Keratinocyte (primary cell): ENCODE data around the gene BORCS8.

ENCODE experiments used
- EZH2 ChIP-seq: IDR thresholded peaks from one replicate; pipeline ENCODE4 v1.6.1; 2012; ENCODE audit warnings: inconsistent platforms, mild to moderate bottlenecking, low read length, moderate library complexity
- TF ChIP-seq, protein P1 (sequence below), 3 experiments: IDR thresholded peaks in 1 of 3; conservative IDR thresholded peaks in 1 of 3; optimal IDR thresholded peaks in 1 of 3; 2 replicates in 2 of 3; 3 replicates in 1 of 3; pipeline versions ENCODE3 to v1.5.1; 2011; ENCODE audit warnings: low read length in 3 of 3, mild to moderate bottlenecking in 3 of 3, moderate library complexity in 2 of 3, control low read depth in 1 of 3, inconsistent platforms in 1 of 3; ENCODE audit not compliant: insufficient read depth in 2 of 3; ENCODE audit errors: extremely low read depth in 1 of 3

DNA sequence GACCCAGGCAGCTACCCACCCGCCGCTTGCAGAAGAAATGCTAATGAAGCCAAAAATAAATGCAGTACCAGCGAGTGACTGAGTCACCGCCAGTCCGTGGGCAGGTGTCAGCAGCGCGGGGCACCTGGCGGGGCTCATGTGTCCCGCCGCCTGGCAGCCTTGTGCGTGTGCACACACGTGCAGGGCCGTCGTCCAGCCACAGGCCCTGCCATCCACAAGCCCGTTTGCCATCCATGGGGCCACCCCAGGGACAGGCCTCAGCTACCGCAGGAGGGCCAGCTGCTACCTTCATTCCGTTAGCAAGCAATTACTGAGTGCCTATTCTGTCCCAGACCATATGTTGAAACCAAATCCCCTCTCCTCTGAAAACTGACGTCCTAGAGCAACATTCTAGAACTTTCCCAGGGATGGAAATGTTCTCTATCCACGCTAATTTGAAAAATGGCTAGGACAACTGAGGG, 40.3 kb upstream of the BORCS8 start:
- TF ChIP-seq, protein P1, sequence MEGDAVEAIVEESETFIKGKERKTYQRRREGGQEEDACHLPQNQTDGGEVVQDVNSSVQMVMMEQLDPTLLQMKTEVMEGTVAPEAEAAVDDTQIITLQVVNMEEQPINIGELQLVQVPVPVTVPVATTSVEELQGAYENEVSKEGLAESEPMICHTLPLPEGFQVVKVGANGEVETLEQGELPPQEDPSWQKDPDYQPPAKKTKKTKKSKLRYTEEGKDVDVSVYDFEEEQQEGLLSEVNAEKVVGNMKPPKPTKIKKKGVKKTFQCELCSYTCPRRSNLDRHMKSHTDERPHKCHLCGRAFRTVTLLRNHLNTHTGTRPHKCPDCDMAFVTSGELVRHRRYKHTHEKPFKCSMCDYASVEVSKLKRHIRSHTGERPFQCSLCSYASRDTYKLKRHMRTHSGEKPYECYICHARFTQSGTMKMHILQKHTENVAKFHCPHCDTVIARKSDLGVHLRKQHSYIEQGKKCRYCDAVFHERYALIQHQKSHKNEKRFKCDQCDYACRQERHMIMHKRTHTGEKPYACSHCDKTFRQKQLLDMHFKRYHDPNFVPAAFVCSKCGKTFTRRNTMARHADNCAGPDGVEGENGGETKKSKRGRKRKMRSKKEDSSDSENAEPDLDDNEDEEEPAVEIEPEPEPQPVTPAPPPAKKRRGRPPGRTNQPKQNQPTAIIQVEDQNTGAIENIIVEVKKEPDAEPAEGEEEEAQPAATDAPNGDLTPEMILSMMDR (optimal IDR thresholded peaks at IDR 0.05 in 1 of 3, IDR thresholded peaks at IDR 0.05 in 1 of 3, conservative IDR thresholded peaks at IDR 0.05 in 1 of 3; ENCODE audit: extremely low read depth in 1 of 3, insufficient read depth in 2 of 3, low read length in 3 of 3) = no peak
- no peak for TF ChIP-seq EZH2
